IPS-20b (cell line): ENCODE results near the gene BMAL1.

Experiments used
- H3K27ac ChIP-seq: one replicate; pipeline ENCODE4 v1.5.1; 2013; ENCODE audit warnings: low read length
- H3K27me3 ChIP-seq: 2 replicates; pipeline ENCODE4 v1.6.1; 2013; ENCODE audit warnings: mild to moderate bottlenecking, low read length, inconsistent platforms; ENCODE audit not compliant: insufficient read depth
- H3K36me3 ChIP-seq: 2 replicates; pipeline ENCODE4 v1.6.1; 2013; ENCODE audit warnings: low read depth, mild to moderate bottlenecking, inconsistent platforms, low read length, moderate library complexity; ENCODE audit not compliant: insufficient read depth
- H3K4me1 ChIP-seq: 2 replicates; pipeline ENCODE4 v1.6.1; 2013; ENCODE audit warnings: mild to moderate bottlenecking, control low read depth, inconsistent platforms, low read length, moderate library complexity; ENCODE audit not compliant: insufficient read depth
- H3K4me3 ChIP-seq: 2 replicates; pipeline ENCODE4 v1.5.1; 2013; ENCODE audit warnings: mild to moderate bottlenecking, low read length, inconsistent platforms
- H3K9ac ChIP-seq: 2 replicates; pipeline ENCODE4 v1.6.1; 2013; ENCODE audit warnings: low read depth, mild to moderate bottlenecking, inconsistent platforms, low read length, moderate library complexity
- H3K9me3 ChIP-seq: 2 replicates; pipeline ENCODE4 v1.6.1; 2013; ENCODE audit warnings: mild to moderate bottlenecking, low read depth, low read length, inconsistent platforms; ENCODE audit not compliant: insufficient read depth

BMAL1 gene

GRCh38 chr11:13324709-13325108 lies 47.1 kb downstream of the BMAL1 start:
- H3K4me1 ChIP-seq: no peaks in the 10 kb centered on the region; the same call in 1 of the 2 replicates
- no peaks in the 10 kb centered on the region for H3K36me3 ChIP-seq
- no peak overlapping the region for H3K27ac ChIP-seq
- no peaks in the 10 kb centered on the region for H3K27me3 ChIP-seq
- no peak overlapping the region for H3K4me3 ChIP-seq
- H3K9me3 ChIP-seq: no peaks in the 10 kb centered on the region
- H3K9ac ChIP-seq: no peak overlapping the region

- H3K36me3 ChIP-seq: no peaks in the 10 kb centered on the region
- no peak overlapping the region for H3K4me3 ChIP-seq
- H3K27ac ChIP-seq: no peak overlapping the region
- H3K4me1 ChIP-seq: no peaks in the 10 kb centered on the region; the same call in 1 of the 2 replicates
- no peak overlapping the region for H3K9ac ChIP-seq
- no peaks in the 10 kb centered on the region for H3K9me3 ChIP-seq
- no peaks in the 10 kb centered on the region for H3K27me3 ChIP-seq
These were observed 49.8 kb downstream of the BMAL1 start for GRCh38 chr11:13327421-13327820.

- H3K27ac ChIP-seq: no peak overlapping the region
These were observed 50.7 kb downstream of the BMAL1 start for GRCh38 chr11:13328286-13328685.

GRCh38 chr11:13329670-13330356 lies 52.2 kb downstream of the BMAL1 start:
- no peaks in the 10 kb centered on the region for H3K36me3 ChIP-seq
- no peak overlapping the region for H3K4me3 ChIP-seq
- no peak overlapping the region for H3K27ac ChIP-seq
- no peaks in the 10 kb centered on the region for H3K4me1 ChIP-seq
- no peaks in the 10 kb centered on the region for H3K9me3 ChIP-seq
- H3K9ac ChIP-seq: no peak overlapping the region
- no peaks in the 10 kb centered on the region for H3K27me3 ChIP-seq

More at GRCh38 chr11:13328286-13328685, 50.7 kb downstream of the BMAL1 start:
- H3K27me3 ChIP-seq: no peaks in the 10 kb centered on the region
- H3K4me3 ChIP-seq: no peak overlapping the region
- no peak overlapping the region for H3K9ac ChIP-seq
- no peaks in the 10 kb centered on the region; the same call in 1 of the 2 replicates for H3K4me1 ChIP-seq
- H3K9me3 ChIP-seq: no peaks in the 10 kb centered on the region
- H3K36me3 ChIP-seq: no peaks in the 10 kb centered on the region

- Histone ChIP-seq H3K36me3 (no peaks in the 10 kb centered on the region), H3K27ac (no peak overlapping the region), H3K9me3 (no peaks in the 10 kb centered on the region), H3K27me3 (no peaks in the 10 kb centered on the region), H3K4me3 (no peak overlapping the region), H3K9ac (no peak overlapping the region), H3K4me1 (no peaks in the 10 kb centered on the region)
These were observed 54.5 kb downstream of the BMAL1 start for GRCh38 chr11:13332124-13332523.

- Histone ChIP-seq H3K4me3 (no peak overlapping the region), H3K9ac (no peak overlapping the region), H3K9me3 (no peaks in the 10 kb centered on the region), H3K27ac (no peak overlapping the region), H3K27me3 (no peaks in the 10 kb centered on the region), H3K4me1 (no peaks in the 10 kb centered on the region; the same call in 1 of the 2 replicates), H3K36me3 (no peaks in the 10 kb centered on the region)
These were observed 55.9 kb downstream of the BMAL1 start for GRCh38 chr11:13333456-13333957.

GRCh38 chr11:13334034-13334786 lies 56.6 kb downstream of the BMAL1 start:
- Histone ChIP-seq H3K4me3 (no peak overlapping the region), H3K27ac (no peak overlapping the region), H3K36me3 (no peaks in the 10 kb centered on the region), H3K9ac (no peak overlapping the region), H3K27me3 (no peaks in the 10 kb centered on the region), H3K4me1 (no peaks in the 10 kb centered on the region; the same call in 1 of the 2 replicates), H3K9me3 (no peaks in the 10 kb centered on the region)

- no peak overlapping the region for H3K9ac ChIP-seq
- no peaks in the 10 kb centered on the region for H3K27me3 ChIP-seq
- H3K27ac ChIP-seq: no peak overlapping the region
- H3K9me3 ChIP-seq: no peaks in the 10 kb centered on the region
- H3K4me3 ChIP-seq: no peak overlapping the region
- no peaks in the 10 kb centered on the region for H3K36me3 ChIP-seq
- H3K4me1 ChIP-seq: no peaks in the 10 kb centered on the region; the same call in 1 of the 2 replicates
These were observed 57.7 kb downstream of the BMAL1 start for GRCh38 chr11:13335319-13335718.

GRCh38 chr11:13336246-13336878 lies 58.8 kb downstream of the BMAL1 start:
- no peaks in the 10 kb centered on the region for H3K36me3 ChIP-seq
- no peak overlapping the region for H3K9ac ChIP-seq
- H3K27ac ChIP-seq: no peak overlapping the region
- no peaks in the 10 kb centered on the region; the same call in 1 of the 2 replicates for H3K4me1 ChIP-seq
- H3K9me3 ChIP-seq: no peaks in the 10 kb centered on the region
- H3K4me3 ChIP-seq: no peak overlapping the region
- H3K27me3 ChIP-seq: no peaks in the 10 kb centered on the region

GRCh38 chr11:13338019-13338426 lies 60.4 kb downstream of the BMAL1 start:
- Histone ChIP-seq H3K9me3 (no peaks in the 10 kb centered on the region), H3K9ac (no peak overlapping the region), H3K4me3 (no peak overlapping the region), H3K27ac (no peak overlapping the region), H3K27me3 (no peaks in the 10 kb centered on the region), H3K36me3 (no peaks in the 10 kb centered on the region), H3K4me1 (no peaks in the 10 kb centered on the region; the same call in 1 of the 2 replicates)

- no peaks in the 10 kb centered on the region for H3K27me3 ChIP-seq
- H3K9me3 ChIP-seq: no peaks in the 10 kb centered on the region
- H3K4me3 ChIP-seq: no peak overlapping the region
- H3K27ac ChIP-seq: no peak overlapping the region
- H3K9ac ChIP-seq: no peak overlapping the region
- no peaks in the 10 kb centered on the region for H3K36me3 ChIP-seq
- no peaks in the 10 kb centered on the region; the same call in 1 of the 2 replicates for H3K4me1 ChIP-seq
These were observed 61.0 kb downstream of the BMAL1 start for GRCh38 chr11:13338427-13339069.
